ENCODE results near the gene PRRG4. TPM values are rescaled to one million over a fixed set of nuclear protein-coding genes. Genes with fewer than 3 reads are reported as not detected.
"Not testable (repeated sequence)": the region's sequence is repeated elsewhere in the genome, so short reads cannot be mapped to it uniquely, and the experiment has no call there.

PRRG4 gene
- 0.35 TPM for polyA plus RNA-seq (2013, experiment 1 of 2)
- 0.42 TPM for polyA plus RNA-seq (2013, experiment 2 of 2)

DNA sequence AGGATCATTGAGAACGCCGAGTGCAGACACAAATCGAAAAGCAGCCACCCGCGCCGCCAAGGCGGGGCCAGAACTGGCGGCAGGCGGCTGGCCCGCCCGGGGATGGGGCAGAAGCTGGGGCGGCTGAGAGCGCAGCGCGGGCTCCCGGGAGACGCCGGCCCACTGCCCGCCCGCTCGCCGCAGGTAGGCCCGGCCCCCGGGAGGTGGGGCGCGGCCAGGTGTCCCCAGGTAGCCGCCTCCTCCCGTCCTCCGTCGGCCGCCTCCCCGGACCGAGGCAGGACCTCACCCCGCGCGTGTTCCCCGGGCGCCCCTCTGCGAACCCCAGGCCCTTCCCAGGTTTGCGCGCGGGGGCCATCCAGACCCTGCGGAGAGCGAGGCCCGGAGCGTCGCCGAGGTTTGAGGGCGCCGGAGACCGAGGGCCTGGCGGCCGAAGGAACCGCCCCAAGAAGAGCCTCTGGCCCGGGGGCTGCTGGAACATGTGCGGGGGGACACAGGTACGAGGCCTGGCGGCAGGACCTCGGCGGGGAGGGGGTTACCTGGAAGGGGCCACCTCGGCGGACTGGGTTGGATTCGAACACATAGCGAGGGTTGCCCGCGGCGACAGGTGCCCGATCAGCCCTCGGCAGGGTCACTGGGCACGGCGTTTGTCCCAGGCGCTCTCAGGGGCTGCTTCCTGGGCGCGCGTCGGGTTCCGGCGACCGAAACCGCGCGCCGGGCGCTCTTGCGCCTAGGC, at the start of gene PRRG4:
PRRG4 (plus strand) TSS at position 248 of the 733 bp plus-strand sequence. CDS start 603 bp downstream, outside the sequence.
- Histone ChIP-seq H4K8ac (ENCODE audit: low read depth, low read length) (peak within 1 kb of the TSS; percentile 88), H3K9ac (ENCODE audit: low read length) (peak within 1 kb of the TSS; percentile 53), H3K4me2 (ENCODE audit: low read length) (peak within 1 kb of the TSS; percentile 27), H3K79me2 (ENCODE audit: control insufficient read depth, insufficient read depth, low read length) (no peaks in the 10 kb centered on the region), H2AK5ac (ENCODE audit: low read length) (no peak within 1 kb of the TSS), H3K4me1 (ENCODE audit: control insufficient read depth, low read depth, low read length) (no peaks in the 10 kb centered on the region), H3K79me1 (ENCODE audit: low read length) (no peaks in the 10 kb centered on the region), H4K5ac (ENCODE audit: low read length) (no peak within 1 kb of the TSS), H2BK15ac (replicated peaks; ENCODE audit: low read depth) (no peak within 1 kb of the TSS), H3K23ac (ENCODE audit: low read length) (no peak within 1 kb of the TSS), H3K18ac (ENCODE audit: low read length) (peak within 1 kb of the TSS; percentile 42), H2BK120ac (ENCODE audit: low read depth, low read length) (no peak within 1 kb of the TSS), H2BK5ac (ENCODE audit: low read length) (no peak within 1 kb of the TSS), H3K56ac (ENCODE audit: low read length) (peak within 1 kb of the TSS; percentile 81), H3K27me3 (ENCODE audit: insufficient read depth, low read length, poor library complexity) (no peaks in the 10 kb centered on the region), H3K4ac (ENCODE audit: low read depth, low read length) (no peak within 1 kb of the TSS), H3K4me3 (ENCODE audit: low read length) (peak within 1 kb of the TSS; percentile 37), H3K27ac (ENCODE audit: low read depth, low read length) (no peak within 1 kb of the TSS), H3K36me3 (ENCODE audit: control insufficient read depth, insufficient read depth, low read length) (no peaks in the 10 kb centered on the region)
- peak; percentile 72 for DNase-seq
- WGBS (ENCODE audit: extremely low coverage, insufficient coverage, low lambda C conversion rate): no CpG with 5 or more reads among the region's 85 CpGs

- not testable (repeated sequence) for H3K23ac ChIP-seq (ENCODE audit: low read length); H3K36me3 ChIP-seq (ENCODE audit: control insufficient read depth, insufficient read depth, low read length); H4K5ac ChIP-seq (ENCODE audit: low read length); H3K4me3 ChIP-seq (ENCODE audit: low read length); H3K9ac ChIP-seq (ENCODE audit: low read length); H3K4me1 ChIP-seq (ENCODE audit: control insufficient read depth, low read depth, low read length); H3K4me2 ChIP-seq (ENCODE audit: low read length); H2BK120ac ChIP-seq (ENCODE audit: low read depth, low read length); H3K27me3 ChIP-seq (ENCODE audit: insufficient read depth, low read length, poor library complexity); H3K56ac ChIP-seq (ENCODE audit: low read length); H3K27ac ChIP-seq (ENCODE audit: low read depth, low read length); H3K79me1 ChIP-seq (ENCODE audit: low read length); H2AK5ac ChIP-seq (ENCODE audit: low read length); H3K4ac ChIP-seq (ENCODE audit: low read depth, low read length); DNase-seq; H2BK5ac ChIP-seq (ENCODE audit: low read length); H2BK15ac ChIP-seq (replicated peaks; ENCODE audit: low read depth); H4K8ac ChIP-seq (ENCODE audit: low read depth, low read length); H3K18ac ChIP-seq (ENCODE audit: low read length); H3K79me2 ChIP-seq (ENCODE audit: control insufficient read depth, insufficient read depth, low read length)
- WGBS (ENCODE audit: extremely low coverage, insufficient coverage, low lambda C conversion rate): no CpG with 5 or more reads among the region's 2 CpGs
These were observed 48.9 kb upstream of the PRRG4 start for GRCh38 chr11:32780839-32781238.

DNA sequence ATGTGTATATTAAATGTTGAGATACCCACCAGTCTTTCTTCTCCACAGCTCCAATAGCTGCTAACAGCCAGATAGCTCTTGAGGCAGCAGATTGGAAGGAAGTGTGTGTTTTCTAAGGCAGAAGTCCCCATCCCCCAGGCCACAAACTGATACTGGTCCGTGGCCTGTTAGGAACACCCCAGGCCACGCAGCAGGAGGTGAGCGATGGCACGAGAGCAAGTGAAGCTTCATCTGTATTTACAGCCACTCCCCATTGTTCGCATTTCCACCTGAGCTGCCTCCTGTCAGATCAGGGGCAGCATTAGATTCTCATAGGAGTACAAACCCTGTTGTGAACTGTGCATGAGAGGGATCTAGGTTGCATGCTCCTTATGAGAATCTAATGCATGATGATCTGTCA, 48.0 kb upstream of the PRRG4 start:
- no peak overlapping the region for H3K4me2 ChIP-seq (ENCODE audit: low read length)
- no peak overlapping the region for H3K4me3 ChIP-seq (ENCODE audit: low read length)
- no peak for DNase-seq
- WGBS (ENCODE audit: extremely low coverage, insufficient coverage, low lambda C conversion rate): no CpG with 5 or more reads among the region's 5 CpGs
- H2BK15ac ChIP-seq (replicated peaks; ENCODE audit: low read depth): no peak overlapping the region
- H2AK5ac ChIP-seq (ENCODE audit: low read length): no peak overlapping the region
- no peak overlapping the region for H3K18ac ChIP-seq (ENCODE audit: low read length)
- H3K36me3 ChIP-seq (ENCODE audit: control insufficient read depth, insufficient read depth, low read length): no peaks in the 10 kb centered on the region
- H3K56ac ChIP-seq (ENCODE audit: low read length): no peak overlapping the region
- H4K5ac ChIP-seq (ENCODE audit: low read length): no peak overlapping the region
- H3K27me3 ChIP-seq (ENCODE audit: insufficient read depth, low read length, poor library complexity): no peaks in the 10 kb centered on the region
- H3K23ac ChIP-seq (ENCODE audit: low read length): no peak overlapping the region
- no peak overlapping the region for H2BK120ac ChIP-seq (ENCODE audit: low read depth, low read length)
- no peak overlapping the region for H3K4ac ChIP-seq (ENCODE audit: low read depth, low read length)
- no peak overlapping the region for H3K27ac ChIP-seq (ENCODE audit: low read depth, low read length)
- H2BK5ac ChIP-seq (ENCODE audit: low read length): no peak overlapping the region
- no peaks in the 10 kb centered on the region for H3K79me2 ChIP-seq (ENCODE audit: control insufficient read depth, insufficient read depth, low read length)
- H4K8ac ChIP-seq (ENCODE audit: low read depth, low read length): no peak overlapping the region
- H3K4me1 ChIP-seq (ENCODE audit: control insufficient read depth, low read depth, low read length): no peaks in the 10 kb centered on the region
- no peaks in the 10 kb centered on the region for H3K79me1 ChIP-seq (ENCODE audit: low read length)
- H3K9ac ChIP-seq (ENCODE audit: low read length): no peak overlapping the region

DNA sequence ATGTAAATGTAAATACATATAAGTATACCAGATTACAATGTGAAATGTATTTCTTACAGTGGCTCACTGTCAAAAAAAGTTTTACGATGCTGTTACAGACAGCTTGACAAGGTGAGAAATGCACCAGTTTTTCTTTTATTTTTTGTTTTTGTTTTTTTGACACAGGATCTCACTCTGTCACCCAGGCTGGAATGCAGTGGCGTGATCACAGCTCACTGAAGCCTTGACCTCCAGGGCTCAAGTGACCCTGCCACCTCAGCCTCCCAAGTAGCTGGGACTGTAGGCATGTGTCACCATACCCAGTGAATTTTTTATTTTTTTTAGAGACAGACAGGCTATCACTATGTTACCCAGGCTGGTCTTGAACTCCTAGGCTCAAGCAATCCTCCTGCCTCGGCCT, 44.5 kb upstream of the PRRG4 start:
- H4K8ac ChIP-seq (ENCODE audit: low read depth, low read length): no peak overlapping the region
- no CpG with 5 or more reads among the region's 3 CpGs for WGBS (ENCODE audit: extremely low coverage, insufficient coverage, low lambda C conversion rate)

GRCh38 chr11:32786811-32787210, 42.9 kb upstream of the PRRG4 start:
- Histone ChIP-seq H3K18ac (ENCODE audit: low read length) (no peak overlapping the region), H3K27ac (ENCODE audit: low read depth, low read length) (no peak overlapping the region), H3K79me1 (ENCODE audit: low read length) (no peaks in the 10 kb centered on the region), H2BK15ac (replicated peaks; ENCODE audit: low read depth) (no peak overlapping the region), H2BK5ac (ENCODE audit: low read length) (no peak overlapping the region), H3K79me2 (ENCODE audit: control insufficient read depth, insufficient read depth, low read length) (no peaks in the 10 kb centered on the region), H3K27me3 (ENCODE audit: insufficient read depth, low read length, poor library complexity) (no peaks in the 10 kb centered on the region), H4K5ac (ENCODE audit: low read length) (no peak overlapping the region), H2AK5ac (ENCODE audit: low read length) (no peak overlapping the region), H3K4ac (ENCODE audit: low read depth, low read length) (no peak overlapping the region), H3K4me2 (ENCODE audit: low read length) (no peak overlapping the region), H3K56ac (ENCODE audit: low read length) (no peak overlapping the region), H3K23ac (ENCODE audit: low read length) (no peak overlapping the region), H3K4me3 (ENCODE audit: low read length) (no peak overlapping the region), H3K4me1 (ENCODE audit: control insufficient read depth, low read depth, low read length) (no peaks in the 10 kb centered on the region), H3K9ac (ENCODE audit: low read length) (no peak overlapping the region), H4K8ac (ENCODE audit: low read depth, low read length) (no peak overlapping the region), H3K36me3 (ENCODE audit: control insufficient read depth, insufficient read depth, low read length) (no peaks in the 10 kb centered on the region), H2BK120ac (ENCODE audit: low read depth, low read length) (no peak overlapping the region)
- no peak for DNase-seq

More for the DNA sequence above, 44.5 kb upstream of the PRRG4 start:
- Histone ChIP-seq H2BK120ac (ENCODE audit: low read depth, low read length) (no peak overlapping the region), H3K4me1 (ENCODE audit: control insufficient read depth, low read depth, low read length) (no peaks in the 10 kb centered on the region), H2BK15ac (replicated peaks; ENCODE audit: low read depth) (no peak overlapping the region), H3K36me3 (ENCODE audit: control insufficient read depth, insufficient read depth, low read length) (no peaks in the 10 kb centered on the region), H3K27ac (ENCODE audit: low read depth, low read length) (no peak overlapping the region), H3K23ac (ENCODE audit: low read length) (no peak overlapping the region), H3K4ac (ENCODE audit: low read depth, low read length) (no peak overlapping the region), H3K9ac (ENCODE audit: low read length) (no peak overlapping the region), H2AK5ac (ENCODE audit: low read length) (no peak overlapping the region), H3K18ac (ENCODE audit: low read length) (no peak overlapping the region), H3K27me3 (ENCODE audit: insufficient read depth, low read length, poor library complexity) (no peaks in the 10 kb centered on the region), H3K4me3 (ENCODE audit: low read length) (no peak overlapping the region), H2BK5ac (ENCODE audit: low read length) (no peak overlapping the region), H3K56ac (ENCODE audit: low read length) (no peak overlapping the region), H3K79me2 (ENCODE audit: control insufficient read depth, insufficient read depth, low read length) (no peaks in the 10 kb centered on the region), H3K4me2 (ENCODE audit: low read length) (no peak overlapping the region), H4K5ac (ENCODE audit: low read length) (no peak overlapping the region), H3K79me1 (ENCODE audit: low read length) (no peaks in the 10 kb centered on the region)
- DNase-seq: no peak

- no peak overlapping the region for H2BK120ac ChIP-seq (ENCODE audit: low read depth, low read length)
- H3K79me1 ChIP-seq (ENCODE audit: low read length): no peaks in the 10 kb centered on the region
- H2AK5ac ChIP-seq (ENCODE audit: low read length): no peak overlapping the region
- no peak overlapping the region for H3K4ac ChIP-seq (ENCODE audit: low read depth, low read length)
- H3K4me2 ChIP-seq (ENCODE audit: low read length): no peak overlapping the region
- H3K36me3 ChIP-seq (ENCODE audit: control insufficient read depth, insufficient read depth, low read length): no peaks in the 10 kb centered on the region
- H3K9ac ChIP-seq (ENCODE audit: low read length): no peak overlapping the region
- no peak overlapping the region for H3K4me3 ChIP-seq (ENCODE audit: low read length)
- no peak for DNase-seq
- H3K56ac ChIP-seq (ENCODE audit: low read length): no peak overlapping the region
- H4K5ac ChIP-seq (ENCODE audit: low read length): no peak overlapping the region
- H3K4me1 ChIP-seq (ENCODE audit: control insufficient read depth, low read depth, low read length): no peaks in the 10 kb centered on the region
- no peaks in the 10 kb centered on the region for H3K79me2 ChIP-seq (ENCODE audit: control insufficient read depth, insufficient read depth, low read length)
- no peak overlapping the region for H2BK5ac ChIP-seq (ENCODE audit: low read length)
- WGBS (ENCODE audit: extremely low coverage, insufficient coverage, low lambda C conversion rate): no CpG with 5 or more reads among the region's 1 CpG
- no peak overlapping the region for H4K8ac ChIP-seq (ENCODE audit: low read depth, low read length)
- no peaks in the 10 kb centered on the region for H3K27me3 ChIP-seq (ENCODE audit: insufficient read depth, low read length, poor library complexity)
- no peak overlapping the region for H3K27ac ChIP-seq (ENCODE audit: low read depth, low read length)
- H2BK15ac ChIP-seq (replicated peaks; ENCODE audit: low read depth): no peak overlapping the region
- H3K18ac ChIP-seq (ENCODE audit: low read length): no peak overlapping the region
- H3K23ac ChIP-seq (ENCODE audit: low read length): no peak overlapping the region
These were observed 38.8 kb upstream of the PRRG4 start for GRCh38 chr11:32790916-32791315.
